T-helper 17 cell (primary cell): ENCODE measurements around the gene AEBP1. TPM values are rescaled to one million over a fixed set of nuclear protein-coding genes. Genes with fewer than 3 reads are reported as not detected.

ENCODE experiments used
- ATAC-seq: fragments of 150-1000 bp; cut with Tn5 transposase; 2 replicates; pipeline ENCODE4 v1.10.0; 2021; ENCODE audit warnings: mild to moderate bottlenecking, moderate library complexity
- DNase-seq, 3 donors: peaks; one replicate each; pipeline versions ENCODE4 v3.0.0 to v3.0.0-alpha.2; 2020 to 2021
- H3K9me3 ChIP-seq: one replicate; pipeline ENCODE4 v1.7.0; 2013; ENCODE audit warnings: low read length, mild to moderate bottlenecking; ENCODE audit not compliant: control insufficient read depth, poor library complexity, severe bottlenecking
- H3K27ac Mint-ChIP-seq: one replicate; pipeline ENCODE4 v1.8.0; 2022; ENCODE audit warnings: mild to moderate bottlenecking, moderate library complexity, mixed read lengths
- H3K27me3 Mint-ChIP-seq: one replicate; pipeline ENCODE4 v1.8.0; 2022; ENCODE audit warnings: mixed read lengths
- H3K36me3 Mint-ChIP-seq: one replicate; pipeline ENCODE4 v1.8.0; 2022; ENCODE audit warnings: low read depth, mixed read lengths
- H3K4me1 Mint-ChIP-seq: one replicate; pipeline ENCODE4 v1.8.0; 2022; ENCODE audit warnings: mild to moderate bottlenecking, mixed read lengths
- H3K4me3 Mint-ChIP-seq: one replicate; pipeline ENCODE4 v1.8.0; 2022; ENCODE audit warnings: mild to moderate bottlenecking, moderate library complexity, mixed read lengths
- total RNA-seq, 4 donors: library from RNA in 2 of 4; stranded (reverse) in 2 of 4; gene quantifications; one replicate each; pipeline ENCODE4 v1.2.3 and lab custom pipeline; 2022 to 2026

Gene AEBP1
- total RNA-seq, 2 donors from 2014 or later, result 1.1 to 4.2 TPM

GRCh38 chr7:44107961-44108767, 4.0 kb downstream of the AEBP1 start:
- no peak for ATAC-seq
- Mint-ChIP-seq H3K36me3 (peaks cover 5% of the 10 kb centered on the region), H3K27me3 (peaks cover 20% of the 10 kb centered on the region), H3K4me1 (peaks cover 7% of the 10 kb centered on the region), H3K4me3 (no peak overlapping the region), H3K27ac (no peak overlapping the region)
- DNase-seq, result no peak
- no peaks in the 10 kb centered on the region for H3K9me3 ChIP-seq

- H3K27ac Mint-ChIP-seq, result no peak overlapping the region
- no peaks in the 10 kb centered on the region for H3K9me3 ChIP-seq
- H3K27me3 Mint-ChIP-seq, result peaks cover 16% of the 10 kb centered on the region
- DNase-seq, result no peak
- ATAC-seq, result no peak
- no peak overlapping the region for H3K4me3 Mint-ChIP-seq
- peaks cover 7% of the 10 kb centered on the region for H3K4me1 Mint-ChIP-seq
- H3K36me3 Mint-ChIP-seq, result peaks cover 5% of the 10 kb centered on the region
Measured at GRCh38 chr7:44108768-44109750, 4.9 kb downstream of the AEBP1 start.

GRCh38 chr7:44109991-44110390, 5.8 kb downstream of the AEBP1 start:
- Mint-ChIP-seq H3K4me3 (no peak overlapping the region), H3K27ac (no peak overlapping the region), H3K27me3 (peaks cover 15% of the 10 kb centered on the region), H3K36me3 (peaks cover 5% of the 10 kb centered on the region), H3K4me1 (peaks cover 7% of the 10 kb centered on the region)
- ATAC-seq (no peak), DNase-seq (no peak)
- H3K9me3 ChIP-seq, result no peaks in the 10 kb centered on the region

- H3K27me3 Mint-ChIP-seq, result peaks cover 5% of the 10 kb centered on the region
- DNase-seq (no peak), ATAC-seq (no peak)
- H3K9me3 ChIP-seq, result no peaks in the 10 kb centered on the region
- H3K27ac Mint-ChIP-seq, result no peak overlapping the region
- no peak overlapping the region for H3K4me3 Mint-ChIP-seq
- no peaks in the 10 kb centered on the region for H3K4me1 Mint-ChIP-seq
- no peaks in the 10 kb centered on the region for H3K36me3 Mint-ChIP-seq
Measured at GRCh38 chr7:44110719-44111635, 6.8 kb downstream of the AEBP1 start.

GRCh38 chr7:44111761-44112160, 7.6 kb downstream of the AEBP1 start:
- ATAC-seq (no peak), DNase-seq (no peak)
- Mint-ChIP-seq H3K4me3 (no peak overlapping the region), H3K36me3 (no peaks in the 10 kb centered on the region), H3K27me3 (no peaks in the 10 kb centered on the region), H3K4me1 (no peaks in the 10 kb centered on the region), H3K27ac (no peak overlapping the region)
- no peaks in the 10 kb centered on the region for H3K9me3 ChIP-seq

- no peaks in the 10 kb centered on the region for H3K27me3 Mint-ChIP-seq
- H3K36me3 Mint-ChIP-seq, result no peaks in the 10 kb centered on the region
- no peak overlapping the region for H3K4me3 Mint-ChIP-seq
- no peak overlapping the region for H3K27ac Mint-ChIP-seq
- DNase-seq (no peak), ATAC-seq (no peak)
- H3K9me3 ChIP-seq, result no peaks in the 10 kb centered on the region
- H3K4me1 Mint-ChIP-seq, result no peaks in the 10 kb centered on the region
Measured at GRCh38 chr7:44112231-44112996, 8.3 kb downstream of the AEBP1 start.

- DNase-seq, result no peak
- Mint-ChIP-seq H3K36me3 (no peaks in the 10 kb centered on the region), H3K4me3 (no peak overlapping the region), H3K27me3 (no peaks in the 10 kb centered on the region), H3K4me1 (no peaks in the 10 kb centered on the region), H3K27ac (no peak overlapping the region)
- H3K9me3 ChIP-seq, result no peaks in the 10 kb centered on the region
- ATAC-seq, result no peak
Measured at GRCh38 chr7:44112997-44113763, 9.0 kb downstream of the AEBP1 start.

GRCh38 chr7:44113764-44114354, 9.7 kb downstream of the AEBP1 start:
- Mint-ChIP-seq H3K27ac (no peak overlapping the region), H3K36me3 (no peaks in the 10 kb centered on the region), H3K4me1 (no peaks in the 10 kb centered on the region), H3K27me3 (no peaks in the 10 kb centered on the region), H3K4me3 (no peak overlapping the region)
- ATAC-seq (no peak), DNase-seq (no peak)
- H3K9me3 ChIP-seq, result no peaks in the 10 kb centered on the region

- ATAC-seq, result no peak
- H3K9me3 ChIP-seq, result no peaks in the 10 kb centered on the region
- no peaks in the 10 kb centered on the region for H3K36me3 Mint-ChIP-seq
- H3K27ac Mint-ChIP-seq, result no peak overlapping the region
- no peak for DNase-seq
- no peaks in the 10 kb centered on the region for H3K27me3 Mint-ChIP-seq
- peaks cover 3% of the 10 kb centered on the region for H3K4me1 Mint-ChIP-seq
- no peak overlapping the region for H3K4me3 Mint-ChIP-seq
Measured at GRCh38 chr7:44114586-44115310, 10.6 kb downstream of the AEBP1 start.

GRCh38 chr7:44116087-44116788, 12.1 kb downstream of the AEBP1 start:
- Mint-ChIP-seq H3K4me1 (peaks cover 7% of the 10 kb centered on the region), H3K4me3 (no peak overlapping the region), H3K27ac (no peak overlapping the region), H3K27me3 (no peaks in the 10 kb centered on the region), H3K36me3 (no peaks in the 10 kb centered on the region)
- DNase-seq (no peak), ATAC-seq (no peak)
- H3K9me3 ChIP-seq, result no peaks in the 10 kb centered on the region
